Ectodermal cell (in vitro differentiated cells): ENCODE data around the gene RAB36.

ENCODE experiments used
- H3K27ac ChIP-seq: 2 replicates; pipeline ENCODE4 v1.7.0; 2013; ENCODE audit warnings: mild to moderate bottlenecking, low read depth, low read length; ENCODE audit not compliant: insufficient read depth, poor library complexity, severe bottlenecking
- H3K27me3 ChIP-seq: 2 replicates; pipeline ENCODE4 v1.7.0; 2013; ENCODE audit warnings: mild to moderate bottlenecking, low read length; ENCODE audit not compliant: insufficient read depth, control insufficient read depth, poor library complexity, severe bottlenecking
- H3K36me3 ChIP-seq: one replicate; pipeline ENCODE4 v1.7.0; 2013; ENCODE audit warnings: low read length; ENCODE audit not compliant: control insufficient read depth, insufficient read depth
- H3K4me1 ChIP-seq: one replicate; pipeline ENCODE4 v1.7.0; 2013; ENCODE audit warnings: low read length; ENCODE audit not compliant: control insufficient read depth, insufficient read depth
- H3K4me3 ChIP-seq: 2 replicates; pipeline ENCODE4 v1.7.0; 2013; ENCODE audit warnings: low read depth, low read length, control low read depth; ENCODE audit not compliant: insufficient read depth
- H3K9me3 ChIP-seq: 2 replicates; pipeline ENCODE4 v1.7.0; 2013; ENCODE audit warnings: mild to moderate bottlenecking, low read length, moderate library complexity; ENCODE audit not compliant: control insufficient read depth
- WGBS, 2 experiments: methylation state at CpG; one replicate each; pipeline ENCODE4 v1.1.7; 2013; ENCODE audit warnings: missing lambda C conversion rate in 2 of 2; 5-methylcytosine and 5-hydroxymethylcytosine counted together

RAB36 gene

DNA sequence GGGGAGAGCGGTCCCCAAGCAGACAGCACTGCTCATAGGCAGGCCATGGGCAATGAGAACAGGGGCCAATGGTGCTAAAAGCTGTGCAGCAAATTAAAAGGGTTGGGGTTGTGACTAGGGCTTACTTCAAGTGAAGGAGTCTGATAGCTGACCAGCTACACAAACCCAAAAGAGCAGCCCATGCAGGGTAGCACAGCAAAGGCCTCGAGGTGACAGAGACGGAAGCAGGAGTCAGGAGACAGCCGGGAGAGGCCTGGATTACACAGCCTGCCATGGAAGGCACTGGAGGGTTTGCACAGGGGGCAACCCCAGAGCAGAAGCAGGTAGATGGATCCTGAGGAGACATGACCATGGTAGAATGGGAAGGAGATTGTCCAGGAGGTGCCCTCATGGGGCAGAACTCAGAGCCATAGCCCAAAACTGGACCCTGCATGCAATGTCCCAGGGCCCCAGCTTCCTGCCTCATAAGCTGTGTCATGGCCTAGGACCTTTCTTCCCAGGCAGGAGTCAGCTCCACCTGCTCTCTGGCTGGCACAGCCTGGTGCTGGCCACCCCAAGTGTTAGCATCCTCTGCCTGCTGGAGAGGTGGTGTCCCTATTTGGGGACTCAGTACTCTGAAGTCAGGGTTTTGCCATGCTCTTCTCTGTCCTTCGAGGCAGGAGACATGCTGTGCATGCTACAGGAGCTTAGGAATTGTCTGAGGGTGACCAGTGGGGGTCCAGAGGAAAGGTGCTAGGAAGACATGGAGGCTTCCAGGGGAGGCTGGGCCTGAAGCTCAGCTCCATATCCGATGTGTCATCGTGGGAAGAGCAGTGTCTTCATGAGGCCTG lies 36.8 kb upstream of the RAB36 start:
- H3K4me3 ChIP-seq, result no peak overlapping the region
- H3K4me1 ChIP-seq, result peaks cover 4% of the 10 kb centered on the region
- 93 to 94% methylated on average over 7 of the region's 7 CpGs for WGBS, 2 experiments
- no peak overlapping the region for H3K27ac ChIP-seq
- no peaks in the 10 kb centered on the region for H3K9me3 ChIP-seq
- no peaks in the 10 kb centered on the region for H3K27me3 ChIP-seq
- no peaks in the 10 kb centered on the region for H3K36me3 ChIP-seq

DNA sequence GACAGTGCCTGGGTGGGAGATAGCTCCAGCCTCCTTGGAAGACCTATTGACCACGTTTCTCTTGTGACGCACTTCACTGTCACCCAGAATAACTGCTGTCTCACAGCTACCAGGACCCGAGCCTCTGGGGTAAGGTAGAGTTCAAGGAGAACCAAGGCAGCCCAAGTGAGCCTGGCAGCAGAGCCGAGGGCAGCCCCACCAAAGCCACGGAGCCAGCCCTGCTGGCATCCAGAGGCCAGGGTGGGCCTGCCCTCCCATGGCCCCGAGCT lies 36.3 kb upstream of the RAB36 start:
- Histone ChIP-seq H3K27me3 (no peaks in the 10 kb centered on the region), H3K27ac (no peak overlapping the region), H3K36me3 (no peaks in the 10 kb centered on the region), H3K9me3 (no peaks in the 10 kb centered on the region), H3K4me3 (no peak overlapping the region), H3K4me1 (peaks cover 4% of the 10 kb centered on the region)
- WGBS, 2 experiments, result 94% methylated on average over 6 of the region's 6 CpGs

DNA sequence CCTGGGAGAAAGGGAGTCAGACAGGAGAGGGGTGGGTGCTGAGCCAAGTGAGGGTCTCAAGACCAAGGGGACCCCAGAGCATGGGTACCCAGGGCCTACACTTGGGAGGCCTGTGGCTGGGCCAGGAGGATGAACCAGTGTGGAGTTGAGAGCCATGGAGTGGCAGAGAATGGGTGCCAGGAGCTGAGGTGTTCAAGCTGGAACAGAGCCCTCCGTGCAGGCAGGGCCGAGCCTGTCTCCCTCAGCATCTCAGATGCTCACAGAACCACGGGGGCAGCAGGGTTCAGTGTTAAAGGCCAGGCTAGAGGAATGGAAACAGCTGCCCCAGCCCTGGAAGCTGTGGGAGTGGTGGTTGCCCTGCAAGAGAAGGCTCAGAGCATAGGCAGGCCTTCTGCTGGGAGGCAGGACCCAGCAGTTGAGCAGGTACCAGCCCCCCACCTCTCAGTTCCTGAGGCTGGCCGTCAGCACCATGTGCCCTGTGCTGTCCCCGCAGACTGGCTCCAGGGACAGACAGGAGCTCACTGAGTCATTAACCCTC lies 35.8 kb upstream of the RAB36 start:
- Histone ChIP-seq H3K9me3 (no peaks in the 10 kb centered on the region), H3K36me3 (no peaks in the 10 kb centered on the region), H3K27ac (no peak overlapping the region), H3K27me3 (no peaks in the 10 kb centered on the region), H3K4me3 (no peak overlapping the region), H3K4me1 (peaks cover 4% of the 10 kb centered on the region)
- WGBS, 2 experiments, result 90 to 94% methylated on average over 5 of the region's 5 CpGs

DNA sequence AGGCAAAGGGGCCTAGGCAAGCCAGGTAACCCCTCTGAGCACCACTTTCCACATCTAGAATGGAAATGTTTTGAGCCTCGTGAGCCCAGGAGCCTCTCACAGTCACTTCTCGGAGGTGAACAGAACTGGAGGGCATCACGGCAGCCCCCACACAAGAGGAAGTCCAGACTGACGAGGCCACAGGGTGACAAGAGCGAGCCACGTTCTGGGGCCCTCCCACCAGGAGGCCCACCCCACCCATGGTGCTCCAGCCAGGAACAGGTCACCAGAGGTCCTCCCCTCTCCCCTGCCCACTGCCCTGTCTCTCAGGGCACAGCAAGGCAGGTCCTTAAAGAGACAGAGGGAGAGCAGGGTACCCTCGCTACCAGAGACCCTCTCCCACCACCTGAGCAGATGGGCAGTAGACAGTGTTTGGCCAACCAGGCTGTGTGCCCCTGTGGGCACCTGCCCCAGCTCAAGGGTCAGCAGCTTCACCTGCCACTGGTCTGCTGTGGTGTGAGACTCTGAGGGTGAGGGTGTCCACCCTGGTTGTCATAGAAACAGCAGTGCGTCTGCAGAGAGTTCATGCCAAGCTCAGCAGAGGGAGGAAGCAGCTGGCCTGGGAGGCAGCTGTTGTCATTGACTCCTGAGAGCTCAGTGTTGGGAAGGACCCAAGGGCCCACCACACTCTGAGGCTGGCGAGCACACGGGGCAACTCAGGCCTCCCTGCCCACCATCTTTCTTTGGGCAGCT lies 34.9 kb upstream of the RAB36 start:
- Histone ChIP-seq H3K4me3 (no peak overlapping the region), H3K27me3 (no peaks in the 10 kb centered on the region), H3K27ac (no peak overlapping the region), H3K36me3 (no peaks in the 10 kb centered on the region), H3K4me1 (peaks cover 4% of the 10 kb centered on the region), H3K9me3 (no peaks in the 10 kb centered on the region)
- WGBS, 2 experiments, result 91 to 92% methylated on average over 10 of the region's 10 CpGs

DNA sequence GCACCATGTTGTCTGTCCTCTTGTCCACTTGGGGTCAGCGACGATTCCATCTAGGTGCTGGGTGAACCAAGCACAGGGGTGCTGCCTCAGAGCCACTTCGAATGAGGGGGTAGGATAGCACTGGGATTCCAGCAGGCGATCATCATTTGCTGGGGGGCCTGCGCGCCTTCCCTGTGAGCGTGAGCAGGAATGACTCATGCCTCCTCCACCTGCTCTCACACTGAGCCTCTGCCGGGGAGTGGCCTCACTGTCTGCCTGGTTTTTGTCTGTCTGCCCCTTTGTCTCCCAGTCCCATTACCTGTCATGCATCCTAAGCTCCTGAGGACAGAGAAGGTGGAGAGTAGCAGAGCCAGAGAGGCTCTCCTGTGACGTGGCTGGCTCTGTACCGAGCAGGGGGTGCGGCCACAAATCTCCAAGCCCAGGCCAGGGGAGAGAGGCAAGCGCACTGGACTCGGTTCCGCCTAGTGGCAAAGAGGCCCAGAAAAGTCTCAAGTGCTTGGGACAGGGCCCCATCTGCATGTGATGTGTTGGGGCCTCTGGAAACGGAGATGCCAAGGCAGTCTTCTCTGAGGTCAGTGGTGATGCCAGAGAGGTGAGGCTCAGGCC lies 34.3 kb upstream of the RAB36 start:
- Histone ChIP-seq H3K27ac (no peak overlapping the region), H3K36me3 (no peaks in the 10 kb centered on the region), H3K4me3 (no peak overlapping the region), H3K27me3 (no peaks in the 10 kb centered on the region), H3K4me1 (peaks cover 4% of the 10 kb centered on the region), H3K9me3 (no peaks in the 10 kb centered on the region)
- WGBS, 2 experiments, result 82 to 87% methylated on average over 15 of the region's 15 CpGs

DNA sequence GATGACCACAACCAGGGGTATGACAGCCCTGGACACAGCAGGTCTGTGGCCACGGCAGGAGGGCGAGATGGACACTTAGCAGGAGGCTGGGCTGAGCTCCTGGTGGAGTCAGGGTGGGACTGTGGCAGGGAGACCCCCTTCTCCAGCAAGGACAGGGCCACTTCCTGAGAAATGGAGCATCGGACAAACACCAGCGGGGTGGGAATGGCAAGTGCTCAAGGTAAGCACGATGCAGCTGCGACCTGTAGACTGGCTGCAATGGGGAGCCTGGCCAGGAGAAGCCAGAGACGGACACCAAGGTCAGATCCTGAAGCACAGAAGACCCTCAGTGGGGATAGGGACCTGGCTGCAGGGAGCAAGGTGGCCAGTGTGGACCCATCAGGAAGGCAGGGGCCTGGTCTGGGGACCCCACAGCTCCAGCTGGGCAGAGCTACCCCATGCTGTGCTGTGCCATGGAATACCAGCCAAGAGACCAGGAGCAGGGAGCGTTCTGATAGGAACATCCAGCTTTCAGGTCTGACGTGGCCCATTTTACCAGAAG lies 32.7 kb upstream of the RAB36 start:
- WGBS, 2 experiments, result 91% methylated on average over 9 of the region's 9 CpGs
- no peak overlapping the region for H3K27ac ChIP-seq
- no peaks in the 10 kb centered on the region for H3K27me3 ChIP-seq
- peaks cover 4% of the 10 kb centered on the region for H3K4me1 ChIP-seq
- H3K9me3 ChIP-seq, result no peaks in the 10 kb centered on the region
- H3K4me3 ChIP-seq, result no peak overlapping the region
- H3K36me3 ChIP-seq, result no peaks in the 10 kb centered on the region

DNA sequence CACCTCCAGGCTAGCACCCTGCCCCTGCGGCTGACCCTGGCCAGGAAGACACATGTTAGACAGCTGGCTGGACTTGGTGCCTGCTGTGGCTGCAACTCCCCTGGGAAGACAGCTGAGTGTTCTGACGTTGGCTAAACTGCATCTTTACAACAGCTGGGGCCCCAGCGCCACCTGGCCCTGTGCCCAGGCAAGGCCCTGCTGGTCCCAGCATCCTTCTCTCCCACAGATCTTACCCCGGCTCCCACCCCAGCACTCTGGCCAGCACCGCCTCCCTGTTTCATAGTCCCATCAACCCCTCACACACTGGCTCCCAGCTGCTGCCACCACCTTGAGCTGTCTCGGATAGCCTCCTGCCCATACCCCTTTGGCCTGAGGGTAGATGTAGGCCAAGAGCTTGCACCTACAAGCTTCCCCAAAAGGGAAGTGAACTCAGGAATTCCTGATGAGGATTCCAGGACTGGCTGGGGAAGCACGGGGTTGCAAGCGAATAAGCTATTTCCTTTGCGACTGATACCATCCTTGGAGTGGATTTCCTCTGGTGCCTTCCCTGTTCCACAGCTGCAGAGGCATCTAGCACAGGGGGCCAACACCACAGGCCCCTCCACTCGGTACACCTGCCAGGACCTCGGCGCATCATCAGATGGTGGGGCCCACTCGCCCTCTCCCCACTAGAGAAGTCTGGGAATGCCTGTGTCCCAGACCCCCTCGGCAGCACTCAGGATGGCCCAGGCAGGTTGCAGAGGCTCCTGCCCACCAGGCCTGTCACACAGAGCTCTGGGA lies 32.0 kb upstream of the RAB36 start:
- H3K27ac ChIP-seq, result no peak overlapping the region
- 92 to 95% methylated on average over 14 of the region's 14 CpGs for WGBS, 2 experiments
- H3K4me1 ChIP-seq, result peaks cover 4% of the 10 kb centered on the region

DNA sequence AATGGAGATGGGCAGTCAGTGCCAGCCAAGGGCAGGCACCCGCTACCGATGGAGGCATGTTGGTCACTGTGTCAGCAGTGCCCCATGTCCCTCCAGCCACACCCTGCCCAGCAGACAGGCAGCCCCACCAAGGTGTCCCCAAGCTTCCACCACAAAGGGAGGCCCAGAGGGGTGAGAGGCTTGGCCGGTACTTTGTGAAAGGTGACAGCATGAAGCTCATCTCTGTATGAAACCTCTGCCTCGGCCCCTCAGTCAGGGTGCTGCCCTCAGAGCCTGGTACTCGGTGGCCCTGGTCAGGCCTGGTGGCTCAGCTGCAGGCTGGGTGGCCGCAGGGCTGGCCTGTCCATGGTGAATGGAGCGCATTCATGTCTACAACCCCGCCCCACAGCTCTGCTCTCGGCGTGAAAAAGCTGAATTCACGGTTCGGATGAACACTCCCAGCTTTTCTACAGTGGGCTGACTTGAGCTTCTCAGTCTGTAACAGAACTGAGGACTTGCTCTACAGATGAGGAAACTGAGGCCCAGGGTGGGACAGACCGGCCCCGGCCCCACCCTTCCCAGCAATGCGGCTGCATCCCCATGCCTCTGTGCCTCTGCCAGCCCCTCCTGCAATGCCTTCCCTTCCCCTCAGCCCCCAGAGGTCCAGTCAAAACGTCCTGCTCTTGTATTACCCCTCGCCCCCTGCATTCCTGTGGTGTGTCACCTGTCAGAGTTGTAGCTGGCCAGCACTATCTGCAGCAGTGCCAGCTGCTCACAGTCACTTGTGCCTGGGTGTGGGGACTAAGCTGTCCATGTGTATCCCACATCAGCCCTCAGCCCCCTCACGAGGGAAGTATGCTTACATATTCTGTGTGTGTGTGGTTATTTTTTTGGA lies 31.2 kb upstream of the RAB36 start:
- peaks cover 4% of the 10 kb centered on the region for H3K4me1 ChIP-seq
- no peaks in the 10 kb centered on the region for H3K36me3 ChIP-seq
- H3K9me3 ChIP-seq, result no peaks in the 10 kb centered on the region
- H3K27ac ChIP-seq, result no peak overlapping the region
- no peaks in the 10 kb centered on the region for H3K27me3 ChIP-seq
- WGBS, 2 experiments, result 87 to 91% methylated on average over 18 of the region's 18 CpGs
- no peak overlapping the region for H3K4me3 ChIP-seq

More for the DNA sequence above, 32.0 kb upstream of the RAB36 start:
- Histone ChIP-seq H3K27me3 (no peaks in the 10 kb centered on the region), H3K9me3 (no peaks in the 10 kb centered on the region), H3K36me3 (no peaks in the 10 kb centered on the region), H3K4me3 (no peak overlapping the region)

DNA sequence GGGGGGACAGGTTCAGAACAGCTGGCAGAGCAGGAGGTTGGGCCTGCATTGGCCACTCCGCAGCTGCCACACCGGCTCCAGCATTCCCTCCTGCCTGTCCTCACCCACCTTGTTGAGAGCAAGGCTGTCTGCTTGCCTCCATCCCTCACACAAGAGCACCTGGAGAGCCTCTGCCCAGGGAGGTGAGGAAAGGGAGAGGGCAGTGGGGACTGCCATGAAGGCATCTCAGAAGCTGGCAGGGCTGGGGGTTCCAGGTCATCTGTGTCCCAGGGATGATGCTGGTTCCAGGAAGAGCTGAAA lies 30.6 kb upstream of the RAB36 start:
- Histone ChIP-seq H3K27me3 (no peaks in the 10 kb centered on the region), H3K4me3 (no peak overlapping the region), H3K4me1 (peaks cover 4% of the 10 kb centered on the region), H3K9me3 (no peaks in the 10 kb centered on the region), H3K27ac (no peak overlapping the region), H3K36me3 (no peaks in the 10 kb centered on the region)
- WGBS, 2 experiments, result 86 to 100% methylated on average over 2 of the region's 2 CpGs
